Stimulated activated CD4-positive, alpha-beta T cell treated with anti-CD3 and anti-CD28 coated beads, Interleukin-4, amount 100 ng/mL, for 4 hours (primary cell): Measurements from ENCODE around the gene RARG.
"Not testable (repeated sequence)": the region's sequence is repeated elsewhere in the genome, so short reads cannot be mapped to it uniquely, and the experiment has no call there.

Experiments
- DNase-seq, 2 experiments: peaks; one replicate each; pipeline ENCODE4 v3.0.0-alpha.2; 2020

RARG gene

GRCh38 chr12:53187145-53187899 is 44.7 kb downstream of the RARG start:
- no peak for DNase-seq

DNA sequence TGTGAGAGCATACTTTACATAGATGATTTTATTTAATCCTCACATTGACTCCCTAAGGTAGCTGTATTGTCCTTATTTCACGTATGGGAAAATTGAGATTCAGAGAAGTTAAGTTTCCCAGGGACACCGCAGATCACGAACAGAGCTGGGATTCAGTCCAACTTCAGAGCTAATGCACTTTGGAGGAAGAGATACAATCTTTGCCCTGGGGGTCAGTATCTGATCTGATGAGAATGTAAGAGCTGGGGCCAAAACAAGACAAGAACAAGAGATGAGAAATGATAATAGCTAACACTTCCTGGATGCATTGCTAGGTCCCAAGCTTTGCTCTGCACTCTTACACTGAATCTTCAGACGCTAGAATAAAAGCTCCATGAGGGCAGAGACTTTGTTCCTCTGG is 45.3 kb downstream of the RARG start:
- no peak for DNase-seq

- no peak for DNase-seq
Observed at GRCh38 chr12:53185582-53186153, 46.3 kb downstream of the RARG start.

DNA sequence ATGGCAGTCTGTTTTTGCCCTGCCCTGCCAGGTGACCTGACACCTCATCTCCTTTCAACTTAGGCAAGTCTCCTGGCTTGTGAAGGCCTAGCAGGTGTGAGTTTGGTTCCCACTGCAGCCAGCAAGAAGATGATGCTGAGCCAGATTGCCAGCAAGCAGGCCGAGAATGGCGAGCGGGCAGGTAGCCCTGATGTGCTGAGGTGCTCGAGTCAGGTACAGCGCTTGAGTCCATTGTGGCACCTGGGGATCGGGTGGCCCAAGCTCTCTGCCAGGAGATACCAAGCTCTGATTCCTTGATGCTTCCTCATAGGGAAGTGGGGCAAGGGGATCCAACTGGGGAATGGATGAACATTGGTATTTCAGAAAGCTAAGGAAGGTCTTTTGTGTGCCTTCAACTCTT is 47.2 kb downstream of the RARG start:
- no peak for DNase-seq

DNA sequence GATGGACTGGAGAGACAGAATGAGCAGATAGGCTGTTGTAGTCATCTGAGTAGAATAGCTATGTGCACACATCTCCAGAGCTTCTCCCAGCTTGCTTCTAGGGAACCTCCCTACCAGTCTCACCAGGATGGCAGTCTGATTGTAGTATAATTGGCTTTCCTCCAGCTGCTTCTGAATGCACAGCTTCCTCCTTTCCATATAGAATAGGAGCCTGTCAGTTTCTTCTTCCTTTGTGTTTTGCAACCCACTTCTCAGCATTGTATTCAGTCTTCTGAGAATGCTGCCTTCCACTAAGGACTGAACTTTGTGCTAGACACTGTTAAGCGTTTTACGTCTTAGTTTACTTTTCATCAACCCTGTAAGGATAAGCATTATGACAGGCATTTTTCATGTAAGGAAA is 49.1 kb downstream of the RARG start:
- no peak for DNase-seq

DNA sequence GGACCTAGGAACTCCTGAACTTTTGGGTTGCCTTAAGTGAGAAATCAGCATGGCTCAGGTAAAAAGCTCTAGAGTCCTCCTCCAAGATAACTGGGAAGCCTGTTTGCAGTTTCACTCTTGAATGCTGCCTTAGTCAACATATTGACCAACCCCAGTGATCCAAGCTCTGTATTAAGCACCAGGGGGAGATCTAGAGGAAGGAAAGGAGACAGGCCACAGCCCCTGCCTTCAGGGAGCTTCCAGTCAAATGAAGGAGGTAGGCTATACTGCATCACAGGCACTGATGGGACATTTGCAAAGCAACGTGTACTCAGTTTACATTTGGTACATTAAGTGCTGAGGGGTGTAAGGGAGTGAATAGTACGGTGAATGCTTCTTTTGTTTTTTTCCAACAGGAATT is 50.1 kb downstream of the RARG start:
- DNase-seq = no peak

GRCh38 chr12:53180931-53181645 is 50.9 kb downstream of the RARG start:
- peak; percentile 75 to 78 for DNase-seq

- DNase-seq = peak; percentile 97 to 99
Observed at GRCh38 chr12:53180220-53180930, 51.6 kb downstream of the RARG start, which contains the start of the genes CSAD and ZNF740. TSS of gene CSAD (minus strand) at chr12:53180925. CDS start at chr12:53173470, 7,455 bp downstream. TSS of gene ZNF740 (plus strand) at chr12:53180722. CDS start at chr12:53181984, 1,262 bp downstream.

DNA sequence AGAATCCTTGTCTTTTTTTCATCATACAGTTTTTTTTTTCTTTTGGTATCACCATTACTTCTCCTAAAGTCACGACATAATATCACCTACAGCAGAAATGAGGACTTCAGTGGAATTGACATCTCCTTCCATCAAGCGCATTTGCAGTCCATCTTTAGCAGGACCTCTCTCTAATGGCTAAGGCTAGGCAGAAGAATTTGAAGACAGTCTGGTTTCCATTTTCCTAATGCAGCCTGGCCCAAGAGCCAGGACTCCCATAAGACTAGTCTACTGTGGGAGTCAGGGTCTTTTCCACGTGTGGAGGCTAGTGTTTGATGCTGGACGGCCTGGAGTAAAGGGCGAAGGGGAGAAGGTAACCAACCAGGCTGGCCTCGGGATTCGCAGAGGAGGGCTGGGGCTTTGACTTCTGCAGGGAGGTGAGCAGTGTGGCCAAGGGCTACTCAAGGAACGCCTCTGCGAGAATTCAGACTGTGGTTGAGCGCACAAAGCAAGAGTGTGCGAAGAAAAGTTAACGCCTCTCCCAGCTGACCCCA is 52.3 kb downstream of the RARG start:
- no peak for DNase-seq

DNA sequence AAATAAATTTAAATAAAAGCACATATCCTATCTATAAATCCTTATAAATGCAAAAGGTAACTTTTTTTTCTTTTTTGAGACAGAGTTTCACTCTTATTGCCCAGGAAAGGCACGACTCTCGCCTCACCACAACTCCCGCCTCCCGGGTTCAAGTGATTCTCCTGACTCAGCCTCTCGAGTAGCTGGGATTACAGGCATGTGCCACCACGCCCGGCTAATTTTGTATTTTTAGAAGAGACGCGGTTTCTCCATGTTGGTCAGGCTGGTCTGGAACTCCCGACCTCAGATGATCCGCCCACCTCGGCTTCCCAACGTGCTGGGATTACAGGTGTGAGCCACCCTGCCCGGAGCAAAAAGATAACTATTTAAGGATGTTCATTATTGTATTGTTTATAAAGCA is 53.2 kb downstream of the RARG start:
- DNase-seq = not testable (repeated sequence)

DNA sequence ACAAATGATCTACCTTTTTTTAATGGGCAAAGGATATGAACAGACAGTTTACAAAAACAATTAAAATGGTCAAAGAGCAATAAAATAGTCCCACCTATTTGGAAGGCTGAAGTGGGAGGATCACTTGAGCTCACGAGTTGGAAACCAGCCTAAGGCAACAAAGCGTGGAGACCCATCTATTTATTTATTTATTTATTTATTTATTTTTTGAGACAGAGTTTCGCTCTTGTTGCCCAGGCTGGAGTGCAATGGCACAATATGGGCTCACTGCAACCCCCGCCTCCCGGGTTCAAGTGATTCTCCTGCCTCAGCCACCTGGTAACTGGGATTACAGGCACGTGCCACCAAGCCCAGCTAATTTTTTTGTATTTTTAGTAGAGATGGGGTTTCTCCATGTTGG is 54.6 kb downstream of the RARG start:
- DNase-seq = not testable (repeated sequence)

- no peak for DNase-seq
Observed at GRCh38 chr12:53176750-53177149, 55.3 kb downstream of the RARG start.

- DNase-seq = no peak
Observed at GRCh38 chr12:53174881-53175491, 57.0 kb downstream of the RARG start.

DNA sequence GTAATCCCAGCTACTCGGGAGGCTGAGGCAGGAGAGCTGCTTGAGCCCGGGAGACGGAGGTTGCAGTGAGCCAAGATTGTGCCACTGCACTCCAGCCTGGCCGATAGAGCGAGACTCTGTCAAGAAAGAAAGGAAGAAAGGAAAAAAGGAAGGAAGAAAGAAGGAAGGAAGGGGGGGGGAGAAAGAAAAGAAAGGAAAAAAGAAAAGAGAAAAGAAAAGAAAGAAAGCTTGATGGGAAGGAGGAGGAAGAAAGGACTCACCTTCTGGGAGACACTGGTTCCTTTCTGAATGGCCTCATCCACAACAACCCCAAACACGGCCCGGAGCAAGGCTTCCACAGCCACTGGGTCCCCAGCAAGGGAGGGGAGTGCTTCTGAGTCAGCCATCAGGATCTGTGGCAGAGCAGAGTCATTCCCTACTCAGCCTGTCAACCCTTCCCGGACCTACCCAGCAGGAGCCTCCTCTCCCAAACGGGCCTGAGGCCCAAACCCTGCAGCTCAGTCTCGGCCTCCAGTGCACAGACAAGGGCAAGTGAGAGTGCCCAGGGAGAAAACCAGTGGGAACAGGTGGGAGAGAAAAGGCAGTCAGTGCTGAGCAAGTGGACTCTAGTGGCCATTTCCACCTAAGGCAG is 58.8 kb downstream of the RARG start:
- no peak for DNase-seq

DNA sequence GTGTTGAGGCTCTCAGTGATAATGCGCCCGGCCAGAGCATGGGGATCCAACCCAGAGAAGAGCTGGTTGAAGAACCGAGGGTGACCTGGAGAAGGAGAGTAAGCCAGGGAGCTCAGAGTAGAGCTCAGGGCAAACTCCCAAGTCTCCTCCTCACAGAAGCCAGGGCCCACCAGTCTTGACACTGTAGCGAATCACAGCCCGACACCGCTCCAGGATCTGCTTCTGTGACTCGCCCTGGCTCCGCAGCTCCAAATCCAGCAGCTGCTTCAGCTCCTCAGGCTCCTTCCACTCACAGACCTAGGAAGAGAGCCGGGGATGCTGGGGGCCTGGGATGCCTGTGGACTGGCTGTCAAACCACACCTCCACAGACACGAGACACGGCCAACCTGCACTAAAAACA is 59.7 kb downstream of the RARG start:
- DNase-seq = no peak

DNA sequence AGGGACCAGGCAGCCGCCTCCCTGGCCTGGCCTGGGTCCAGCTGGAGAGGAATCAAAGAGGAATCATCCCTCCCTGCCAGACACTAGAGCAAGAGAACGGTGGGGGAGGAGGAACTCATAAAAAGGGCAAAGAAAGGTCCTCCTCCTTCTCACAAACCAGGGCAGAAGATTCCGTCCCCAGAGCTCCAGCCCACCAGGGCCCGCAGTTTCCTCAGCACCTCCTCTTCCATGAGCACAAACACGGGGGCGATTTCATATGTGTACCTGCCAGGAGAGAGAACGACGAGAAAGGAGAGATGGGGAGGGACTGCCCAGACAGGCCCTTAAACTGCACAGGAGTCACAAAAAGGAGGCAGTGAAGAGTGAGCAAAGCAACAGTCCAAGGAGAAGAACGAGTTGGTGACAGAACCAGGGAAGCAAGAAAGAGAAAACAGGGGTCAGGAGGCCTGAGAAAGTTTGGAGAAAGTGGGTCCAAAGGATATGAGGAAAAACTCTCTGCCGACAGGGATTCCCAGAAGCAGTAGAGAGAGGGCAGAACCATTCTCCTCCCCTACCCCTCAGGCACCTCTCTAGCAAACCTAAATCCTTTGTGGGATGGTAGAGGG is 60.2 kb downstream of the RARG start:
- no peak for DNase-seq

DNA sequence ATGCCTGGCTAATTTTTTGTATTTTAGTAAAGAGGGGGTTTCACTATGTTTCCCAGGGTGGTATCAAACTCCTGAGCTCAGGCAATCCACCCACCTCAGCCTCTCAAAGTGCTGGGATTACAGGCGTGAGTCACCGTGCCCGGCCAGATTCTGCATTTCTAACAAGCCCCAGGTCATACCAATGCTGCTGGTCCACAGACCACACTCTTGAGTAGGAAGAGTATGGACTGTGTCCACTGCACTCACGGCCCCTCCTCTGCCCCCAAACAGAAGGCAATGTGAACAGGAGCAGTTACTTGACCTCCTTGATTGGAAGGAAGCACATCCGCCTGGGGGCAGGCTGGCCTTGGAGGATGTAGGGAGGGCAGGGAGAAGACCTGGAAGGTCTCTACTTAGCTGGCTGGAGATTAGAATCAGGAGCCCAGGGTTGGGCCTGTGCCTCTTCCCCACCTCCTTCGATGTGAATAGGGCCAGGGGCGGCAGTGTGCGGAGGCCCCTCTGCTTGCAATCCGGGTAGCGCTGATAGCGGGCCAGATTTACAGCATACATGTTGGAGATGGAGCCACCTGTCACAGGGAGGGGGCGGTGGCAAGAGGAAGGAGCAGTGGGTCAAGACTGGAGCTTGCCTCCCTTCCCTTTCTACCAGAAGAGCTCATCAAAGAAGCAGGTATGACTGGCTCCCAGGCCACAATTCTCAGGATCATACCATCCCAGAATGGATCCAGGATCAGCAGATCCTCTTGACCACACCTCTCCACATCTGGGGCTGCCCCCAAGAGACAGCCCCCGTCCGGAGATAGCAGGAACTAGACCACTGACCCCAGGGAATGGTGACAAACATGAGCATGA is 60.9 kb downstream of the RARG start:
- DNase-seq = no peak

GRCh38 chr12:53170215-53170614 is 61.8 kb downstream of the RARG start:
- no peak for DNase-seq

DNA sequence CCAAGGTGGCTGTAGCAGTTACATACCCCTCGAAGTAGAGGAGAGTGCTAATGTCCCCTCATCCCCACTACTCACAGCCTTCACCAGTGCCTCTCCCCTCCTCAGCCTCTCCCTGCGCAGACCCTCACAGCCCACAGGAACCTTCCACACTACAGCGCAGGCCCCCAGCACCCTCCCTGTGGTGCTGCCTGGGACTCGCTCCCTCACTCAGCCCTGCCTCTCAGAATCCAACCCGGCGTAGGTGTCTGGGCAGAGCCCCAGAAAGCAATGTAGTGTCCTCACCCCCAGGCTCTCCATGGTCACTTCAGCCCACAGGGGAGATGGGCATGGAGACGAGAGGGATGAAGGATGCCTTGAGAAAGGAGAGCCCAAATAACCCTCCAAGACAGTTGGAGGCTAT is 62.4 kb downstream of the RARG start:
- DNase-seq = no peak

DNA sequence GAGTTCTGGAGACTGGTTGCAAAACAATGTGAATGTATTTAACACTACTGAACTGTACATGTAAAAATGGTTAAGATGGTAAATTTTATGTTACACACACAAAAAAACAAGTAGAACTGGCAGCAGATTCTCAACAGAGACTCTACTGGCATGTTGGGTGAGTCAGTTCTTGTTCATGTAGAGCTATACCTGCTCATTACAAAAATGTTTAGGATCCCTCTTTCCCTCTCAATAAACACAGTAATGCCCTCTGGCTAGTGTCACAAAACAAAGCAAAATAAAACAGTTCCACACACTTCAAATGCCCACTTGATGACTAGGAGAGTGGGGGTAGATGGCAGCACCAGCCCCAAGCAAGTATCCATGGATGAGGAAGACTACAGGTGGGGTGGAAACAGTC is 65.2 kb downstream of the RARG start:
- DNase-seq = no peak

DNA sequence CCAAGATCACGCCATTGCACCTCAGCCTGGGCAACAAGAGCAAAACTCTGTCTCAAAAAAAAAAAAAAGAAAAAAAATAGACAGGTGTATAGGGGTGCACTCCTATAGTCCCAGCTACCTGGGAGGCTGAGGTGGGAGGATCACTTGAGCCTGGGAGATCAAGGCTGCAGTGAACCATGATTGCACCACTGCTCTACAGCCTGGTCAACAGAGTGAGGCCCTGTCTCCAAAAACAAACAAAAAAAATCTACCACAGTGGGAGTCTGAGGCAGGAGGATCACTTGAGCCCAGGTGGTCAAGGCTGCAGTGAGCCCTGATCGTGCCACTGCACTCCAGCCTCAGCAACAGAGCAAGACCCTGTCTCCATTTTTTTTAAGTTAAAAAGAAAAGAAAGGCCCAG is 69.0 kb downstream of the RARG start:
- not testable (repeated sequence) for DNase-seq
